ENCODE results near the gene FCMR. TPM values are rescaled to one million over a fixed set of nuclear protein-coding genes. Genes with fewer than 3 reads are reported as not detected.
"Not testable (repeated sequence)": the region's sequence is repeated elsewhere in the genome, so short reads cannot be mapped to it uniquely, and the experiment has no call there.

FCMR gene
- total and polyA plus RNA-seq, 2 experiments from 2014 or later = 0.84 TPM; not detected in 1

DNA sequence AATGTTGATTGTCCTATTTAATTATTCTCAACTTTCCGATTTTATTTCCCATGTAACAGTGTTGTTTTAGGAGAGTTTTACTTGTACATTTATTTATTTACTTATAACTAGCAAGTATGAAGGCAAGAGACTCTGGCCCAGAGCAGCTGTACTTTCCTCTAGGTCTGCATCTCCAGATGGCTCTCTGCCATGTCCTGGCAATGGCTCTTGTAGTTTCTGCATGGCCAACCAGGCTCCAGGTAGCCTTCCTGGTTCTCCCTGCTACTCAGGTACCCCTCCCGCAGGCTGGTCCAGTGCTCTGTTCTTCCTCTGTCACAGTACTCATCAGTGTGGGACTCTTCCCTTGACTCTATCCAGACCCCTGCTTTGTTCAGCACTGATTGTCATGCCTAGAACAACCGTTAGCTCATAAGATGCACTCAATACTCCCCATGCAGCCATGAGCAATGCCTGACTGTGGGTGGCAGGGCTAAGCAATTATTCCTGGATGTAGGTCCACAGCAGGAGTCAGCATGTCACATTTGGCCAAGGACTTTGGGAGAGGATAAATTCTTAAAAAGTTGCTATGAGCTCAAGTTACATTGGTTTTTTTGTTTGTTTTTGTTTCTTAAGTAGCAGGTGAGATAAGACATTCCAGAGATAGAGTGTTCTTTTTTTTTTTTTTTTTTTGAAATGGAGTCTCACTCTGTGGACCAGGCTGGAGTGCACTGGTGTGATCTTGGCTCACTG, 67.2 kb downstream of the FCMR start (continued):
- TF ChIP-seq, protein P1, sequence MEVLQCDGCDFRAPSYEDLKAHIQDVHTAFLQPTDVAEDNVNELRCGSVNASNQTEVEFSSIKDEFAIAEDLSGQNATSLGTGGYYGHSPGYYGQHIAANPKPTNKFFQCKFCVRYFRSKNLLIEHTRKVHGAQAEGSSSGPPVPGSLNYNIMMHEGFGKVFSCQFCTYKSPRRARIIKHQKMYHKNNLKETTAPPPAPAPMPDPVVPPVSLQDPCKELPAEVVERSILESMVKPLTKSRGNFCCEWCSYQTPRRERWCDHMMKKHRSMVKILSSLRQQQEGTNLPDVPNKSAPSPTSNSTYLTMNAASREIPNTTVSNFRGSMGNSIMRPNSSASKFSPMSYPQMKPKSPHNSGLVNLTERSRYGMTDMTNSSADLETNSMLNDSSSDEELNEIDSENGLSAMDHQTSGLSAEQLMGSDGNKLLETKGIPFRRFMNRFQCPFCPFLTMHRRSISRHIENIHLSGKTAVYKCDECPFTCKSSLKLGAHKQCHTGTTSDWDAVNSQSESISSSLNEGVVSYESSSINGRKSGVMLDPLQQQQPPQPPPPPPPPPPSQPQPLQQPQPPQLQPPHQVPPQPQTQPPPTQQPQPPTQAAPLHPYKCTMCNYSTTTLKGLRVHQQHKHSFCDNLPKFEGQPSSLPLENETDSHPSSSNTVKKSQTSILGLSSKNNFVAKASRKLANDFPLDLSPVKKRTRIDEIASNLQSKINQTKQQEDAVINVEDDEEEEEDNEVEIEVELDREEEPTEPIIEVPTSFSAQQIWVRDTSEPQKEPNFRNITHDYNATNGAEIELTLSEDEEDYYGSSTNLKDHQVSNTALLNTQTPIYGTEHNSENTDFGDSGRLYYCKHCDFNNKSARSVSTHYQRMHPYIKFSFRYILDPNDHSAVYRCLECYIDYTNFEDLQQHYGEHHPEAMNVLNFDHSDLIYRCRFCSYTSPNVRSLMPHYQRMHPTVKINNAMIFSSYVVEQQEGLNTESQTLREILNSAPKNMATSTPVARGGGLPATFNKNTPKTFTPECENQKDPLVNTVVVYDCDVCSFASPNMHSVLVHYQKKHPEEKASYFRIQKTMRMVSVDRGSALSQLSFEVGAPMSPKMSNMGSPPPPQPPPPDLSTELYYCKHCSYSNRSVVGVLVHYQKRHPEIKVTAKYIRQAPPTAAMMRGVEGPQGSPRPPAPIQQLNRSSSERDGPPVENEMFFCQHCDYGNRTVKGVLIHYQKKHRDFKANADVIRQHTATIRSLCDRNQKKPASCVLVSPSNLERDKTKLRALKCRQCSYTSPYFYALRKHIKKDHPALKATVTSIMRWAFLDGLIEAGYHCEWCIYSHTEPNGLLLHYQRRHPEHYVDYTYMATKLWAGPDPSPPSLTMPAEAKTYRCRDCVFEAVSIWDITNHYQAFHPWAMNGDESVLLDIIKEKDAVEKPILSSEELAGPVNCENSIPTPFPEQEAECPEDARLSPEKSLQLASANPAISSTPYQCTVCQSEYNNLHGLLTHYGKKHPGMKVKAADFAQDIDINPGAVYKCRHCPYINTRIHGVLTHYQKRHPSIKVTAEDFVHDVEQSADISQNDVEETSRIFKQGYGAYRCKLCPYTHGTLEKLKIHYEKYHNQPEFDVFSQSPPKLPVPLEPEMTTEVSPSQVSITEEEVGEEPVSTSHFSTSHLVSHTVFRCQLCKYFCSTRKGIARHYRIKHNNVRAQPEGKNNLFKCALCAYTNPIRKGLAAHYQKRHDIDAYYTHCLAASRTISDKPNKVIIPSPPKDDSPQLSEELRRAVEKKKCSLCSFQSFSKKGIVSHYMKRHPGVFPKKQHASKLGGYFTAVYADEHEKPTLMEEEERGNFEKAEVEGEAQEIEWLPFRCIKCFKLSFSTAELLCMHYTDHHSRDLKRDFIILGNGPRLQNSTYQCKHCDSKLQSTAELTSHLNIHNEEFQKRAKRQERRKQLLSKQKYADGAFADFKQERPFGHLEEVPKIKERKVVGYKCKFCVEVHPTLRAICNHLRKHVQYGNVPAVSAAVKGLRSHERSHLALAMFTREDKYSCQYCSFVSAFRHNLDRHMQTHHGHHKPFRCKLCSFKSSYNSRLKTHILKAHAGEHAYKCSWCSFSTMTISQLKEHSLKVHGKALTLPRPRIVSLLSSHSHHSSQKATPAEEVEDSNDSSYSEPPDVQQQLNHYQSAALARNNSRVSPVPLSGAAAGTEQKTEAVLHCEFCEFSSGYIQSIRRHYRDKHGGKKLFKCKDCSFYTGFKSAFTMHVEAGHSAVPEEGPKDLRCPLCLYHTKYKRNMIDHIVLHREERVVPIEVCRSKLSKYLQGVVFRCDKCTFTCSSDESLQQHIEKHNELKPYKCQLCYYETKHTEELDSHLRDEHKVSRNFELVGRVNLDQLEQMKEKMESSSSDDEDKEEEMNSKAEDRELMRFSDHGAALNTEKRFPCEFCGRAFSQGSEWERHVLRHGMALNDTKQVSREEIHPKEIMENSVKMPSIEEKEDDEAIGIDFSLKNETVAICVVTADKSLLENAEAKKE (CRISPR knock-in tag; IDR thresholded peaks at IDR 0.05) = no peak
- no peak for TF ChIP-seq ZNF114 (CRISPR knock-in tag; IDR thresholded peaks at IDR 0.05)
- no peak for TF ChIP-seq JUNB (IDR thresholded peaks at IDR 0.05; ENCODE audit: unreplicated experiment)
- TF ChIP-seq NANOG (IDR thresholded peaks at IDR 0.05; ENCODE audit: borderline replicate concordance) = no peak
- TF ChIP-seq CREB1 (CRISPR knock-in tag; IDR thresholded peaks at IDR 0.05; ENCODE audit: low read depth) = no peak

DNA sequence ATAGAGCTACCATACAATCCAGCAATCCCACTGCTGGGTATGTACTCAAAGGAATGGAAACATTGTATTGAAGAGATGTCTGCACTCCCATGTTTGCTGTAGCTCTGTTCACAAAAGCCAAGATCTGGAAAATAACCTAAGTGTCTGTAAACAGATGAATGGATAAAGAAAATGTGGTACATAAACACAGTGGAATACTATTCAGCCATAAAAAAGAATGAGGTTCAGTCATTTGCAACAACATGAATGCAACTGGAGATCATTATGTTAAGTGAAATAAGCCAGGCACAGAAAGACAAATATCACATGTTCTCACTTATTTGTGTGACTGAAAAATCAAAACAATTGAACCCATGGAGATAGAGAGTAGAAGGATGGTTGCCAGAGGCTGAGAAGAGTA, 68.0 kb downstream of the FCMR start:
- H3K9me3 Mint-ChIP-seq = peaks cover 18% of the 10 kb centered on the region
- H3K79me2 ChIP-seq (replicated peaks; ENCODE audit: insufficient read depth); H3K4me1 ChIP-seq (ENCODE audit: insufficient read depth); H3K27ac ChIP-seq (ENCODE audit: low read depth); H3F3A ChIP-seq (replicated peaks; ENCODE audit: low read depth); H3K36me3 Mint-ChIP-seq (ENCODE audit: low read depth); H3K4me1 Mint-ChIP-seq; H4K20me1 ChIP-seq (replicated peaks; ENCODE audit: insufficient read depth); H2AFZ ChIP-seq; DNase-seq (ENCODE audit: low spot score); H3K36me3 ChIP-seq (ENCODE audit: insufficient read depth); H3K9me2 ChIP-seq (ENCODE audit: insufficient read depth); H3K27ac Mint-ChIP-seq; H3K4me3 ChIP-seq; ATAC-seq; H3K27me3 ChIP-seq (ENCODE audit: insufficient read depth); H3K27me3 Mint-ChIP-seq (ENCODE audit: insufficient read depth, low read depth, poor library complexity); H3K4me2 ChIP-seq; H3K4me3 Mint-ChIP-seq: not testable (repeated sequence)

Other genes with a start within 250 kb of the FCMR start
- 30.4 and 32.1 TPM in 2 replicates for gene MAPKAPK2, start 237.0 kb downstream of the FCMR start, total RNA-seq (2014; rRNA removed; shearing (Covaris generic))
- gene MAPKAPK2, start 237.0 kb downstream of the FCMR start, polyA plus RNA-seq (2016; fragmentation: Nextera tagmentation; extraction: Ambion mirVana) = 9.6 and 10.1 TPM in 2 replicates
- gene IL19, start 151.2 kb downstream of the FCMR start, total RNA-seq (2014; rRNA removed; shearing (Covaris generic)) = not detected in 2 replicates
- gene IL19, start 151.2 kb downstream of the FCMR start, polyA plus RNA-seq (2016; fragmentation: Nextera tagmentation; extraction: Ambion mirVana) = not detected in 2 replicates
- not detected in 2 replicates for gene IL10, start 149.4 kb downstream of the FCMR start, total RNA-seq (2014; rRNA removed; shearing (Covaris generic))
- not detected in 2 replicates for gene IL10, start 149.4 kb downstream of the FCMR start, polyA plus RNA-seq (2016; fragmentation: Nextera tagmentation; extraction: Ambion mirVana)
- not detected in 2 replicates for gene IL20, start 56.3 kb downstream of the FCMR start, total RNA-seq (2014; rRNA removed; shearing (Covaris generic))
- not detected in 2 replicates for gene IL20, start 56.3 kb downstream of the FCMR start, polyA plus RNA-seq (2016; fragmentation: Nextera tagmentation; extraction: Ambion mirVana)
- not detected in 2 replicates for gene IL24, start 24.5 kb downstream of the FCMR start, total RNA-seq (2014; rRNA removed; shearing (Covaris generic))
- not detected in 2 replicates for gene IL24, start 24.5 kb downstream of the FCMR start, polyA plus RNA-seq (2016; fragmentation: Nextera tagmentation; extraction: Ambion mirVana)
- not detected in 2 replicates for gene PIGR, start 24.5 kb upstream of the FCMR start, total RNA-seq (2014; rRNA removed; shearing (Covaris generic))
- not detected in 2 replicates for gene PIGR, start 24.5 kb upstream of the FCMR start, polyA plus RNA-seq (2016; fragmentation: Nextera tagmentation; extraction: Ambion mirVana)
- not detected in 2 replicates for gene FCAMR, start 48.5 kb upstream of the FCMR start, total RNA-seq (2014; rRNA removed; shearing (Covaris generic))
- not detected in 2 replicates for gene FCAMR, start 48.5 kb upstream of the FCMR start, polyA plus RNA-seq (2016; fragmentation: Nextera tagmentation; extraction: Ambion mirVana)
- gene C1orf116, start 110.8 kb upstream of the FCMR start, total RNA-seq (2014; rRNA removed; shearing (Covaris generic)) = 4.0 and 5.3 TPM in 2 replicates
- gene C1orf116, start 110.8 kb upstream of the FCMR start, polyA plus RNA-seq (2016; fragmentation: Nextera tagmentation; extraction: Ambion mirVana) = 2.2 and 2.3 TPM in 2 replicates
- 19.7 and 21.9 TPM in 2 replicates for gene YOD1, start 129.3 kb upstream of the FCMR start, total RNA-seq (2014; rRNA removed; shearing (Covaris generic))
- gene YOD1, start 129.3 kb upstream of the FCMR start, polyA plus RNA-seq (2016; fragmentation: Nextera tagmentation; extraction: Ambion mirVana) = 3.9 and 4.6 TPM in 2 replicates
- gene PFKFB2, start 131.3 kb upstream of the FCMR start, total RNA-seq (2014; rRNA removed; shearing (Covaris generic)) = 10.1 and 14.8 TPM in 2 replicates
- 3.8 and 4.9 TPM in 2 replicates for gene PFKFB2, start 131.3 kb upstream of the FCMR start, polyA plus RNA-seq (2016; fragmentation: Nextera tagmentation; extraction: Ambion mirVana)
- not detected in 2 replicates for gene C4BPB, start 166.9 kb upstream of the FCMR start, total RNA-seq (2014; rRNA removed; shearing (Covaris generic))
- gene C4BPB, start 166.9 kb upstream of the FCMR start, polyA plus RNA-seq (2016; fragmentation: Nextera tagmentation; extraction: Ambion mirVana) = not detected in 2 replicates
- not detected in 2 replicates for gene C4BPA, start 182.3 kb upstream of the FCMR start, total RNA-seq (2014; rRNA removed; shearing (Covaris generic))
- not detected in 2 replicates for gene C4BPA, start 182.3 kb upstream of the FCMR start, polyA plus RNA-seq (2016; fragmentation: Nextera tagmentation; extraction: Ambion mirVana)